Lower leg skin (tissue), 4 donors: ENCODE results near the gene GGTA1. TPM values are rescaled to one million over a fixed set of nuclear protein-coding genes. Genes with fewer than 3 reads are reported as not detected.
"Not testable (repeated sequence)": the region's sequence is repeated elsewhere in the genome, so short reads cannot be mapped to it uniquely, and the experiment has no call there.

ENCODE experiments used
- DNase-seq, 2 donors: peaks; one replicate each; pipeline ENCODE4 v3.0.0-alpha.2; 2019; ENCODE audit warnings: low spot score in 2 of 2
- H3K4me3 ChIP-seq: fragments of 200-600 bp; sonication (generic); 2 replicates; pipeline ENCODE4 v1.5.1; 2017; ENCODE audit warnings: mild to moderate bottlenecking, low read depth; ENCODE audit not compliant: poor library complexity, severe bottlenecking
- POLR2A ChIP-seq, 2 donors: fragments of 450-650 bp; IDR thresholded peaks; one replicate each; pipeline ENCODE4 v1.6.1; 2016 to 2017; ENCODE audit warnings: antibody characterized with exemption in 2 of 2, mild to moderate bottlenecking in 1 of 2, moderate library complexity in 1 of 2
- WGBS, 2 donors: methylation state at CpG; one replicate each; pipeline ENCODE4 v1.1.5; 2018; 5-methylcytosine and 5-hydroxymethylcytosine counted together
- intact Hi-C: fragments of 100-400 bp; cut with DNase I; formaldehyde crosslinking; loops from one replicate; pipeline ENCODE4 v1.15.0; 2023; ENCODE audit warnings: low total_unique reads
- total RNA-seq, 4 donors: library from RNA; depleted of rRNA; stranded (reverse); fragments of >200 nt; gene quantifications; one replicate each; pipeline ENCODE4 v1.1.0, GENCODE V29; 2016
- TF ChIP-seq, protein P1 (sequence below), 3 donors: fragments of 450-650 bp; IDR thresholded peaks; one replicate each; pipeline ENCODE4 v1.5.1; 2016; ENCODE audit warnings: antibody characterized with exemption in 3 of 3, mild to moderate bottlenecking in 3 of 3, moderate library complexity in 2 of 3

GGTA1 gene
- total RNA-seq, 4 donors from 2014 or later, result 5.4 to 11.9 (median 8.0) TPM

GRCh38 chr9:121463026-121463807, 36.4 kb downstream of the GGTA1 start:
- DNase-seq, result no peak
- 39 to 44% methylated on average over 10 of the region's 10 CpGs for WGBS, 2 donors
- intact Hi-C loops, result no loop called here
- no peak for TF ChIP-seq POLR2A (IDR thresholded peaks at IDR 0.05)
- TF ChIP-seq, protein P1, sequence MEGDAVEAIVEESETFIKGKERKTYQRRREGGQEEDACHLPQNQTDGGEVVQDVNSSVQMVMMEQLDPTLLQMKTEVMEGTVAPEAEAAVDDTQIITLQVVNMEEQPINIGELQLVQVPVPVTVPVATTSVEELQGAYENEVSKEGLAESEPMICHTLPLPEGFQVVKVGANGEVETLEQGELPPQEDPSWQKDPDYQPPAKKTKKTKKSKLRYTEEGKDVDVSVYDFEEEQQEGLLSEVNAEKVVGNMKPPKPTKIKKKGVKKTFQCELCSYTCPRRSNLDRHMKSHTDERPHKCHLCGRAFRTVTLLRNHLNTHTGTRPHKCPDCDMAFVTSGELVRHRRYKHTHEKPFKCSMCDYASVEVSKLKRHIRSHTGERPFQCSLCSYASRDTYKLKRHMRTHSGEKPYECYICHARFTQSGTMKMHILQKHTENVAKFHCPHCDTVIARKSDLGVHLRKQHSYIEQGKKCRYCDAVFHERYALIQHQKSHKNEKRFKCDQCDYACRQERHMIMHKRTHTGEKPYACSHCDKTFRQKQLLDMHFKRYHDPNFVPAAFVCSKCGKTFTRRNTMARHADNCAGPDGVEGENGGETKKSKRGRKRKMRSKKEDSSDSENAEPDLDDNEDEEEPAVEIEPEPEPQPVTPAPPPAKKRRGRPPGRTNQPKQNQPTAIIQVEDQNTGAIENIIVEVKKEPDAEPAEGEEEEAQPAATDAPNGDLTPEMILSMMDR (IDR thresholded peaks at IDR 0.05), result no peak
- no peak overlapping the region for H3K4me3 ChIP-seq

DNA sequence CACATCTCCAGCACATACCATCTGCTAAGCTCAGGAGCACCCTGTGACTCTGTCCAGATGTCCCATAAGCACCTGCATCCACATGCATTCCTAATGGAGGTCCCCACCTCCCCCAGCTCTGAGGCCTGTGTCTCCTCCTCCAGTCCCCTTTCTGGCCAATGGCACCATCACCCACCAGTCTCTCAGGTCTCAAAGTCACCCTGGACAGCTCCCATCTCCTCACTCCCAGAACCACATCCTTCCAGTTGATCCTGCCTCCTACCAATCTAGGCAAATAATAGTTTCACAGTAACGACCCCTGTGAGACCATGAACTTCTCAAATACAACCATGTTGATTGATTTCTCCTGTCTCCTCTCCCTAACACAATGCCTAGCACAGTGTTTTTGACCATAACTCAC, 40.1 kb downstream of the GGTA1 start:
- TF ChIP-seq, protein P1 (IDR thresholded peaks at IDR 0.05), result no peak
- TF ChIP-seq POLR2A (IDR thresholded peaks at IDR 0.05), result no peak
- intact Hi-C loops, result no loop called here
- no peak overlapping the region for H3K4me3 ChIP-seq
- WGBS, 2 donors, result 50 to 61% methylated on average over 1 of the region's 1 CpG
- DNase-seq, result no peak

GRCh38 chr9:121458449-121458848, 41.2 kb downstream of the GGTA1 start:
- intact Hi-C loops, H3K4me3 ChIP-seq, DNase-seq: not testable (repeated sequence)
- WGBS, 2 donors, result 97 to 98% methylated on average over 4 of the region's 4 CpGs

GRCh38 chr9:121455527-121456239, 44.0 kb downstream of the GGTA1 start:
- intact Hi-C loops, result no loop called here
- no peak for TF ChIP-seq POLR2A (IDR thresholded peaks at IDR 0.05)
- TF ChIP-seq, protein P1 (IDR thresholded peaks at IDR 0.05), result no peak
- WGBS, 2 donors, result 86 to 87% methylated on average over 8 of the region's 8 CpGs
- no peak overlapping the region for H3K4me3 ChIP-seq
- no peak for DNase-seq

- WGBS, 2 donors, result 84 to 91% methylated on average over 3 of the region's 3 CpGs
- intact Hi-C loops, result no loop called here
- no peak for DNase-seq
- TF ChIP-seq, protein P1 (IDR thresholded peaks at IDR 0.05), result no peak
- TF ChIP-seq POLR2A (IDR thresholded peaks at IDR 0.05), result no peak
- H3K4me3 ChIP-seq, result no peak overlapping the region
Measured at GRCh38 chr9:121454972-121455371, 44.7 kb downstream of the GGTA1 start.

- intact Hi-C loops, result no loop called here
- DNase-seq, result no peak
- WGBS, 2 donors, result 68 to 80% methylated on average over 9 of the region's 9 CpGs
Measured at GRCh38 chr9:121453232-121453892, 46.3 kb downstream of the GGTA1 start.

More at GRCh38 chr9:121453232-121453892, 46.3 kb downstream of the GGTA1 start:
- TF ChIP-seq POLR2A (IDR thresholded peaks at IDR 0.05), result no peak
- TF ChIP-seq, protein P1 (IDR thresholded peaks at IDR 0.05), result no peak
- H3K4me3 ChIP-seq, result no peak overlapping the region
